HG03565 (cell line): ENCODE data around the gene IFIT1B.

Source experiments
- ATAC-seq: cut with Tn5 transposase; IDR thresholded peaks from one replicate; pipeline ENCODE4 v1.9.1; 2021; ENCODE audit warnings: mild to moderate bottlenecking, moderate library complexity; ENCODE audit not compliant: unreplicated experiment

IFIT1B gene

DNA sequence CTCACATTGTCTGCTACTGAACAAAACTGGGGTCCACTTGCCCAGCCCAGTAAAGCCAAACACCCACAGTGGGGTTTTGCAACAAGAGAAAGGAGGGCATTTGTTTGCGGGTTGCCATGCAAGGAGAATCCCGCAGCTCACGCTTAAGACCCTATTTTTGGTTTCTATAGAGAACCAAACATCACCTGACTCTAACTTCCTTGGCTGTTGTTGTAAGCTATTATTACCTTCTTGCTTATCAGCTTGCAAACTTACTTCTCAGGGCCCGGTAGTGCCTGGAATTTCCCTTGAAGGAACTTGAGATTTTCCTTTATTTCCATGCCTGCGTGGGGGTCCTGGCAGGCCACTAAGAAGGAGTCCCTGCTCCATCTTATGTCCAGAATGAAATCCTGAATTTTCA, 29.4 kb upstream of the IFIT1B start:
- no peak for ATAC-seq

DNA sequence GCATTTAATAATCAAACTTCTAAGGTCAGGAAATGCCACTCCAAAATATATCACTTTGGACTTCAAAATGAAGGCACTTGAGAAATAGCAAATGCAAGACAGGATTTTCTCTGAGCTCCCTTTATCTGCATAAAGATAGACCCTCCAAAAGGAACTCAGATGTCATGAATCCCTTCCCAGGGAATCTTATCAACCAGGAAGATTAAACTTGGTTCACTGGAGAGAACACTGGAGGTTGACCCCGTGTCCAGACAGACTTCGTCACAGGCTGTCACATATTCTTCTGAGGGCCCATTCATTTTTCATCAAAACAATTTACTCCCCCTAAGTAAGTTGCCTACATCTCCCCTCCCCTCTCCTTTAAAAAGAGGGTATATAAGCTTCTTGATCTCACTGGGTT, 28.9 kb upstream of the IFIT1B start:
- no peak for ATAC-seq

DNA sequence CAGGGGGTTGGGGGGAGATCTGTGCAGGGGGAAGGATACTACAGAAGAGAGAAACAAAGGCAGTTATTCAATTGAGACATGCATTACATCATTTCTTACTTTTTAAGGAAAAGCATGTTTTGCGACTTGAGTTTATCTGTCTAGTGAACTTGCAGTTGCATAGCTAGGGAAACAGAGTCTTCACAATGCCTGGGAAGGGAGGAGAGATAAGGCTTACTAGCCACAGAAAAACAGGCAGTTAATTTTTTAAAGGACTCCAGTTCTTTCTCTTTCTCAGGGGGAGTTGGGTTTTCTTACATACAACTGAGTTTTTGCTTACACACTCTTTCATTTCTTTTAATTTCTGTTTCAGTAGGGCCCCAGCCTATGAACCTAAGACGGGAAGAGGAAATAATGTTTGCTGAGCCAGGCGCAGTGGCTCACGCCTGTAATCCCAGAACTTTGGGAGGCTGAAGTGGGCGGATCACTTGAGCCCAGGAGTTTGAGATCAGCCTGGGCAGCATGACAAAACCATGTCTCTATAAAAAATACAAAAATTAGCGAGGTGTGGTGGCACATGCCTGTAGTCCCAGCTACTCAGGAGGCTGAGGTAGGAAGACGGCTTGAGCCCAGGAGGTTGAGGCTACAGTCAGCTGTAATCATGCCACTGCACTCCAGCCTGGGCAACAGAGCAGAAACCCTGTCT, 27.1 kb upstream of the IFIT1B start:
- ATAC-seq: peak; percentile 13

GRCh38 chr10:89351412-89351779, 26.5 kb upstream of the IFIT1B start:
- ATAC-seq: peak; percentile 68

- no peak for ATAC-seq
Measured at GRCh38 chr10:89351780-89352597, 25.9 kb upstream of the IFIT1B start.

DNA sequence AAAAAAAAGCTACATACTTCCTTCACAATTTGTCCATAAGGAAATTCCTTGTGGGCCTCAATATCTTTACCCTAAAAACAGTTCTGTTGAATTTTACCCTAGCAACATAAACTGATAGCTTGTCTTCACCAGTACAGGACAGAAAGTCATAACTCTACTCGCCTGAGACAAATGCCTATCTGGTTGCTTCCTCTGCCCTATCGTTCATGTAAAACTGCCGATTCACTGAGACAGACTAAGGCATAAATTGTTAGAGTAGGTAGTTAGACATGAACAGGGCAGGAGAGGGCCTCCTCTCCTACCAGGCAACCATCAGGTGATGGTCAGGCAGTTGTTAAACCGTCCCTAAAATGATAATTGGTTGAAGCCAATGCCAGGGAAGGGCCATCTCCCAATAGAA, 25.1 kb upstream of the IFIT1B start:
- no peak for ATAC-seq

DNA sequence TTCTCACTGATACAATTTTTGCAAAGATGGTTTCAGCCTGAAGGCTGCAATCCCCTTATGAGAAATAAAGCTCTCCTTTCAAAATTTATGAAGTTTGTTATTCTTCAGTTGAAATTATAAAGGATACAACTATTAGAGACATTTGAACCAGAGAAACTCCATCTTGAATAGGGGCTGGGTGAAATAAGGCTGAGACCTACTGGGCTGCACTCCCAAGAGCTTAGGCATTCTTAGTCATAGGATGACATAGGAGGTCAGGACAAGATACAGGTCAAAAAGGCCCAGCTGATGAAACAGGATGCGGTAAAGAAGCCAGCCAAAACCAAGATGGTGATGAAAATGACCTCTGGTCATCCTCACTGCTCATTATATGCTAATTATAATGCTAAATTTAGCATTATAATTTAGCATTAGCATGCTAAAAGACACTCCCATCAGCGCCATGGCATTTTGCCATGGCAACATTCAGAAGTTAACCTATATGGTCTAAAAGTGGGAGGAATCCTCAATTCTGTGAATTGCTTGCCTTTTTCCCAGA, 22.4 kb upstream of the IFIT1B start:
- ATAC-seq: no peak

GRCh38 chr10:89357096-89357495, 20.8 kb upstream of the IFIT1B start:
- no peak for ATAC-seq

- no peak for ATAC-seq
Measured at GRCh38 chr10:89357975-89358374, 19.9 kb upstream of the IFIT1B start.

GRCh38 chr10:89360157-89360556, 17.7 kb upstream of the IFIT1B start:
- ATAC-seq: no peak

GRCh38 chr10:89362929-89363328, 14.9 kb upstream of the IFIT1B start:
- no peak for ATAC-seq

DNA sequence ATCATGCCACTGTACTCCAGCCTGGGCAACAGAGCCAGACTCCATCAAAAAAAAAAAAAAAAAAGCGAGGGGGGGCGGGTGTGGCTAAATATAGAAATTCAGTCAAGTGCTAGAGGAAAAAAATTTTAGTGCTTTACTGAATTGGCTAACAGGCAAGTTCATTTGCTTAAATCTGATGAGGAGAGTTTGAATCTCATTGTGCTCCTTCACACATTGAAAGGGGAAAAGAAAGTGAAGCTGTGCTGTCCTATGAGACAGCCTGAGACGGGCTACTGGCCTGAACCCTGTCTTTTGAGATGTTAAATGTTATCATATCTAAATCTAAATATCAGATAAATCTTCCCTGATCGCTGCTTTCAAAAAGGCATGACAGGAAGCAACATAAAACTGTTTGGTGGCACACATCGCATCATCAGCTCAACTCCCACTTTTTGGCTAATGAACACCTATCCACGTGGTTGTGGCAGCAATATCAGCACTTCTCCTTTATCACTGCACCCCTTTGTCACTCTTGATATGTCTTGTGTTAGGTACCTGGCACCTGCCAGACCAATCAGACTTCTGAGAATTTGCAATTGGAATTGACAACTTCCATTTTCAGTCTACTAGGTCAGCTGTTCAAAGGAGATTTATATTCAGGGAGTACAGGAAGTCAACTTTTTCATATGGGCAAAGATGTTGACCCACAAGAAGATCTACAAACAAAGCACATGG, 14.0 kb upstream of the IFIT1B start:
- ATAC-seq: no peak

DNA sequence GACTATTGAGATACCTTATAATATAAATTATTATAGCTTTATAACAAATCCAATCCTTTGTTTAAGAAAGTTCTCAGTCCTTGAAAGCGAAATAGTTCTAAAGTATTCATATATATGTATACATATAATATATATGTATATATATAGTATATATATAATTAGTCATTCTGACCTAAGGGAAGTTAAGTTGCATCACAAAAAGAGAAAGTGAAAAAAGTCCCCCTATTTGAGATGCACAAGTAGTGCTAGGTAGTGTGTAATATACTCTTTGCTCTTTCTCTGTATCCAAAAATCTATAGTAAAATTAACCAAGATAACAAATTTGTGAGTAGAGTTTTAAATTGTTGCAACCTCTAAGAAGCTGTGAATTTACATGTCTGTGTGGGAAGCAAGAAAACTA, 13.3 kb upstream of the IFIT1B start:
- no peak for ATAC-seq

DNA sequence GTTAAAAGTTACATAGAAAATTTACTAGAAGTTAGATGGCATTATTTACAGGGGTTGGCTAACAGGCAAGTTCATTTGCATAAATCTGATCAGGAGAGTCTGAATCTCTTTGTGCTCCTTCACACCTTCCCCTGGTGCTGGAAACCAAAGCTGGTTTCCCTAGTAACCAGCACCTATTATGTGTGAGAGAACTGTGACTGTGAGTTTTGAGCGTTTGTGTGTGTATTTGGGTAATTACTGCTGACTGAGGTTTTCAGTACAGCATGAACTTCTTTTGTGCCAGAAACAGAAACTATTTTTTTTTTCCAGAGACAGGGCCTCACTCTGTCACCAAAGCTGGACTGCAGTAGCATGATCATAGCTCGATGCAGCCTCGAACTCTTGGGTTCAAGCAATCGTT, 10.3 kb upstream of the IFIT1B start:
- peak; percentile 59 for ATAC-seq

DNA sequence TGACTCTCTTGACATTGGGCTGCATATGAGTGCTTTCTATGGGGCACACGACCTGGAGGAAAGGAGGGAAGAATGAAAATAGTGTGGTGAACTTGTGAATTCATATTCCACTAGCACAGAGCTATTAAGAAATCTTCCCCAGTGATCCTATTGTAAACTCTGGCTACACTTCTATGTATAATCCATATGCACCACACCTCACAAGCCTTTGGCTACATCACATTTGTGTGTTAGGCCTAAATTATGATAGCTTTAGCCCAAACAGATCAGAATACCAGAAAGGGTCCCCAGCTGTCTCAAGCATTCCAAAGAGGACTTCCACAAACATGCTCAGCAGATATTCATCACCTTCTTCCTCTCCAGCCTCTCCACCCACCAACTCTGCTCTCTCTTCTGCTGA, 9.7 kb upstream of the IFIT1B start:
- no peak for ATAC-seq

DNA sequence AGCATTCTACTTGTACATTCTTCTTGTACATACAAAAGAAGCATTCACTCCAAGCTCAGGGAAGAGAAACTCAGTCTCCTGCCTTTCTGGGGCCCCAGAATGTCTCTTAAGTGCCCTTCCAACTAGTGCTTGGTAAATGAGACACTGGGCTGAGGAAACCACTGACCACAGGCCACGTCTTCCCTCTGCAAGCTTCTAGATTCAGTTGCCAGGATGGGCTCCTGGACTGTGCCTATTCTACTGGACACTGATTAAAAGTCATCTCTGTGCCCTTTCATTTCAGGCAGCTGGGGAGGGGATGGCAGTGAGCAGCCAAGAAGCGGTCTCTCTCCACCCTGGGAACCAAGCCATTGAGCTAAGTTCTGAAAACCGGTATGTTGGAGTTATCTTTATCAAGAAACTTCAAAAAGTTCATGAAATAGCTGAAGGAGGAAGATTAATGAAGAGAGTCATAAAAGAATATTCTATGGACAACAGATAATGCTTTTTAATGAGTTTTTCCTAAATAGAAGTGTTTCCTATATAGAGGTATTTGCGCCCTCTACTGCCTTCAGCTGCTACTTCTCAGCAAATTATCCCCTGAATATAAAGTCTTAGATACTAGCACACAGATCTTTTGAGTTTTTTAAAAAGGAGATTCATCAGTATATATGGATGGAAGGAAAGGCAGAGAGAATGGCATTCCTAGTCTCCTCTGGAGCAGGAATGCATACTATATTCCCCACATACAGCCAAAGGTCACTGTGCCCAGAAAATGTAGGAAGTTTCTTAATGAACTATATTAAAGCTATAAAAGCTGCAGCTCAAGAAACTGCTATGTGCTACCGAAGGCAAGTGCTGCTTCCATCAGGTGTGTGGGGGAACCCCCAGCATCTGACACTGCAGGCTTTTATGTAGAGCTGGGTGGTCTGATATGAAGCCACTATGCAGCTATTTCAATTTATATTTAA, 8.4 kb upstream of the IFIT1B start:
- no peak for ATAC-seq

- ATAC-seq: no peak
Measured at GRCh38 chr10:89371079-89371478, 6.8 kb upstream of the IFIT1B start.

GRCh38 chr10:89371987-89372386, 5.9 kb upstream of the IFIT1B start:
- ATAC-seq: no peak

- no peak for ATAC-seq
Measured at GRCh38 chr10:89373916-89374711, 3.7 kb upstream of the IFIT1B start.

- ATAC-seq: no peak
Measured at GRCh38 chr10:89374713-89375141, 3.1 kb upstream of the IFIT1B start.
